ENCODE measurements around the gene S100A7. TPM values are rescaled to one million over a fixed set of nuclear protein-coding genes. Genes with fewer than 3 reads are reported as not detected.

The S100A7 gene
- total and polyA plus RNA-seq, 2 of the 4 experiments (the other 2 are of a cell fraction) = not detected

DNA sequence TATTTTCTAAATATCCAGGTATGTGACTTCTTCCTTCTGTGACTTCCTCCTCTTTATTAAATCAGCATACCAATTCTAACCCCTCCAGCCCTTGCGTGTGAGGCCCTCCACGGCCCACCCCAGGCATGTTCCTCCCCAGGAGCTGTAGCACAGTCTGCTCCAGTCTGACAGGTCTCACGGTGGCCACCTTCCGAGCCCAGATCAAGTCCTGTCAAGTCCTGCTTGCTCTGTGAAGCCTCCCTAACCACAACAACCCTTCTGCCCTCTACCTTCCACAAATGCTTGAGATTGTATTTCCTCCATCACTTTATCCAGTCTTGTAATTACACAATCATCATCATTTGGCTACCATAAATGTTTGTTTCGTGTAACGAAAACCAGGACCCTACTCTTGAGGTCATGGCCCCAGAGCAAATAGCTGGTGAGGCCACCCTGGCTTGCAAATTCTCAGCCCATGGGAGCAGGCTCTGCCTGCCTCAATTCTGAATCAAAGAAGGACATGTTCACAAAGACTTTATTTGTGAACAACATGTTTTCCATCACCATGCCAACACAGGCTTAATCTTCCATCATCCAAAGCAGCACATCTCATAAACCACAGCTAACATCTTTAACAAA lies 33.0 kb upstream of the S100A7 start:
- Histone ChIP-seq H4K20me1 (ENCODE audit: insufficient read depth, low read length) (peaks cover 3% of the 10 kb centered on the region), H4K5ac (ENCODE audit: low read depth, low read length) (no peak overlapping the region), H3K4me3 (ENCODE audit: insufficient read depth, low read depth, low read length) (no peak overlapping the region), H3K18ac (ENCODE audit: low read depth, low read length) (no peak overlapping the region), H3K4me2 (ENCODE audit: low read depth, low read length) (no peak overlapping the region), H3K4me1 (ENCODE audit: control insufficient read depth, insufficient read depth, low read length) (peaks cover 5% of the 10 kb centered on the region; the same call in 1 of the 2 replicates), H3K9me3 (ENCODE audit: control insufficient read depth, insufficient read depth, low read length) (no peaks in the 10 kb centered on the region), H4K8ac (ENCODE audit: low read depth in 2 of 2, low read length in 2 of 2) (no peak overlapping the region), H3K56ac (ENCODE audit: extremely low read depth, insufficient read depth, low read length) (no peak overlapping the region), H3K14ac (replicated peaks; ENCODE audit: low read depth, low read length) (no peak overlapping the region), H2BK20ac (ENCODE audit: low read depth, low read length) (no peak overlapping the region), H3K79me1 (ENCODE audit: low read depth in 1 of 2, low read length in 2 of 2) (no peaks in the 10 kb centered on the region), H2AK5ac (ENCODE audit: low read depth, low read length) (no peak overlapping the region), H2AFZ (replicated peaks; ENCODE audit: low read length, poor library complexity) (peak overlapping the region; percentile 27), H2BK15ac (ENCODE audit: low read depth, low read length) (no peak overlapping the region), H3K4ac (ENCODE audit: low read depth, low read length) (no peak overlapping the region), H4K91ac (ENCODE audit: insufficient read depth, low read depth, low read length) (no peak overlapping the region), H3K27me3 (ENCODE audit: control insufficient read depth, insufficient read depth, low read length) (peaks cover 5% of the 10 kb centered on the region), H2BK120ac (ENCODE audit: low read depth, low read length) (no peak overlapping the region), H3K9me1 (ENCODE audit: insufficient read depth, low read length) (peaks cover 8% of the 10 kb centered on the region; the same call in 1 of the 2 replicates), H3K23ac (ENCODE audit: low read depth, low read length) (no peak overlapping the region), H2BK5ac (ENCODE audit: low read depth, low read length, poor library complexity, severe bottlenecking) (no peak overlapping the region), H3K27ac (ENCODE audit: insufficient read depth, low read length) (no peak overlapping the region), H3K36me3 (ENCODE audit: control insufficient read depth, insufficient read depth, low read length) (no peaks in the 10 kb centered on the region), H2AK9ac (replicated peaks; ENCODE audit: low read depth, low read length, poor library complexity) (no peak overlapping the region), H3K9ac (ENCODE audit: low read depth, low read length) (no peak overlapping the region)
- DNase-seq = no peak
- in situ Hi-C loops (cut with MboI; ENCODE audit: low sequenced_read_pairs) = no loop called here
- WGBS, 2 experiments (ENCODE audit: extremely low coverage in 2 of 2, insufficient read length in 1 of 2) = 76% methylated on average over 5 of the region's 6 CpGs; no CpG with 5 or more reads in 1 of the 2 experiments
- ATAC-seq (ENCODE audit: low read depth) = no peak
- intact Hi-C loops (cut with micrococcal nuclease) = no loop called here
- no TSS peak for BruUV-seq (replicated peaks)
- POLR2A ChIA-PET (ENCODE audit: unreplicated experiment) = no interaction called here
- TF ChIP-seq MAFK (IDR thresholded peaks at IDR 0.05; ENCODE audit: low read depth, low read length) (no peak), RAD21 (IDR thresholded peaks at IDR 0.05; ENCODE audit: low read length) (no peak), CHD1 (IDR thresholded peaks at IDR 0.05; ENCODE audit: low read depth, low read length) (no peak), SMC3 (IDR thresholded peaks at IDR 0.05; ENCODE audit: low read depth, low read length) (no peak), MAZ (IDR thresholded peaks at IDR 0.05; ENCODE audit: borderline replicate concordance, low read depth, low read length) (no peak), FOS (IDR thresholded peaks at IDR 0.05; ENCODE audit: low read depth, low read length) (no peak), NFE2L2 (IDR thresholded peaks at IDR 0.05; ENCODE audit: low read depth, low read length) (no peak), ELK1 (IDR thresholded peaks at IDR 0.05; ENCODE audit: borderline replicate concordance, low read depth, low read length) (no peak), RFX5 (IDR thresholded peaks at IDR 0.05; ENCODE audit: low read depth, low read length) (no peak), CEBPB (IDR thresholded peaks at IDR 0.05; ENCODE audit: low read depth, low read length) (no peak), USF2 (IDR thresholded peaks at IDR 0.05; ENCODE audit: low read depth, low read length) (no peak), BHLHE40 (IDR thresholded peaks at IDR 0.05; ENCODE audit: low read depth, low read length) (no peak)
- TF ChIP-seq, protein P1, sequence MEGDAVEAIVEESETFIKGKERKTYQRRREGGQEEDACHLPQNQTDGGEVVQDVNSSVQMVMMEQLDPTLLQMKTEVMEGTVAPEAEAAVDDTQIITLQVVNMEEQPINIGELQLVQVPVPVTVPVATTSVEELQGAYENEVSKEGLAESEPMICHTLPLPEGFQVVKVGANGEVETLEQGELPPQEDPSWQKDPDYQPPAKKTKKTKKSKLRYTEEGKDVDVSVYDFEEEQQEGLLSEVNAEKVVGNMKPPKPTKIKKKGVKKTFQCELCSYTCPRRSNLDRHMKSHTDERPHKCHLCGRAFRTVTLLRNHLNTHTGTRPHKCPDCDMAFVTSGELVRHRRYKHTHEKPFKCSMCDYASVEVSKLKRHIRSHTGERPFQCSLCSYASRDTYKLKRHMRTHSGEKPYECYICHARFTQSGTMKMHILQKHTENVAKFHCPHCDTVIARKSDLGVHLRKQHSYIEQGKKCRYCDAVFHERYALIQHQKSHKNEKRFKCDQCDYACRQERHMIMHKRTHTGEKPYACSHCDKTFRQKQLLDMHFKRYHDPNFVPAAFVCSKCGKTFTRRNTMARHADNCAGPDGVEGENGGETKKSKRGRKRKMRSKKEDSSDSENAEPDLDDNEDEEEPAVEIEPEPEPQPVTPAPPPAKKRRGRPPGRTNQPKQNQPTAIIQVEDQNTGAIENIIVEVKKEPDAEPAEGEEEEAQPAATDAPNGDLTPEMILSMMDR (conservative IDR thresholded peaks at IDR 0.05; ENCODE audit: low read depth, low read length) = no peak
- CTCF ChIA-PET = interaction anchor here (1.2 to 3.4 kb wide), 4 partner anchors 28 to 142 kb away, joined by 3 to 41 read pairs (median 16); no protein-coding TSS in a partner anchor
- dilution Hi-C loops (cut with HindIII; ENCODE audit: low sequenced_read_pairs, unreplicated experiment) = no loop called here

All from IMR-90 (cell line).